ENCODE measurements around the gene AKAP13. TPM values are rescaled to one million over a fixed set of nuclear protein-coding genes. Genes with fewer than 3 reads are reported as not detected.
A peak's percentile ranks its signal among the peaks of the same experiment; 100 is the strongest.

Gene AKAP13
- total and polyA plus RNA-seq, 2 of the 8 experiments (the other 6 are each of a cell fraction or from before 2014, with no cell fraction given) = 14.0 to 46.2 TPM

- Histone ChIP-seq H2BK5ac (ENCODE audit: low read depth, low read length) (no peak overlapping the region), H4K8ac (ENCODE audit: extremely low read depth, insufficient read depth, low read length) (no peak overlapping the region), H3K9ac (replicated peaks in 1 of 4; ENCODE audit: extremely low read depth in 1 of 4, low read depth in 3 of 4, low read length in 3 of 4) (no peak overlapping the region), H4K91ac (replicated peaks; ENCODE audit: insufficient read length, low read length) (no peak overlapping the region), H2BK120ac (replicated peaks; ENCODE audit: low read depth, low read length) (no peak overlapping the region), H3K36me3 (ENCODE audit: control insufficient read depth in 2 of 4, insufficient read depth in 4 of 4, low read length in 3 of 4) (peaks cover 3 to 28% (median 11%) of the 10 kb centered on the region in 4 experiments; a peak in 5 of 8 replicates), H4K5ac (ENCODE audit: insufficient read length, low read depth, low read length) (no peak overlapping the region), H3K56ac (replicated peaks; ENCODE audit: insufficient read length, low read depth, low read length) (no peak overlapping the region), H2AFZ (ENCODE audit: low read length) (no peak overlapping the region), H2BK12ac (ENCODE audit: low read depth, low read length) (no peak overlapping the region), H3K79me2 (ENCODE audit: control insufficient read depth in 1 of 2, insufficient read depth in 2 of 2, low read length in 2 of 2) (no peaks in the 10 kb centered on the region), H2BK20ac (ENCODE audit: low read length) (no peak overlapping the region), H3K4me3 (ENCODE audit: extremely low read depth in 1 of 4, insufficient read depth in 2 of 4, low read depth in 3 of 4, low read length in 4 of 4) (no peak overlapping the region), H3K27ac (ENCODE audit: low read depth, low read length) (no peak overlapping the region), H3K23me2 (ENCODE audit: low read depth, low read length) (peaks cover 2% of the 10 kb centered on the region; the same call in 1 of the 2 replicates), H2AK5ac (ENCODE audit: low read depth, low read length) (no peak overlapping the region), H3K4ac (replicated peaks; ENCODE audit: insufficient read length, low read depth, low read length) (no peak overlapping the region), H3K4me1 (replicated peaks in 1 of 4; ENCODE audit: control insufficient read depth in 3 of 4, insufficient read depth in 4 of 4, low read length in 3 of 4) (peaks cover 6 to 45% (median 33%) of the 10 kb centered on the region in 4 experiments), H4K20me1 (replicated peaks in 1 of 2; ENCODE audit: control insufficient read depth in 1 of 2, insufficient read depth in 2 of 2, low read length in 2 of 2) (peaks cover 0 to 2% of the 10 kb centered on the region in 2 experiments), H3K27me3 (replicated peaks in 1 of 4; ENCODE audit: control insufficient read depth in 3 of 4, extremely low read depth in 1 of 4, insufficient read depth in 3 of 4, low read length in 3 of 4) (no peaks in the 10 kb centered on the region), H3K18ac (ENCODE audit: extremely low read depth, low read length) (peak overlapping the region; percentile 60), H3K9me3 (ENCODE audit: insufficient read depth in 2 of 2, low read depth in 1 of 2, low read length in 1 of 2) (no peaks in the 10 kb centered on the region), H2BK15ac (ENCODE audit: low read length) (no peak overlapping the region), H3K79me1 (ENCODE audit: low read depth, low read length) (no peaks in the 10 kb centered on the region; the same call in 1 of the 2 replicates), H3K14ac (ENCODE audit: insufficient read length) (no peak overlapping the region), H3K23ac (ENCODE audit: insufficient read length) (no peak overlapping the region), H3K4me2 (ENCODE audit: insufficient read depth in 1 of 2, low read depth in 2 of 2, low read length in 2 of 2) (no peak overlapping the region)
- DNase-seq (ENCODE audit: low read depth in 1 of 2, low spot score in 2 of 2) = peak in 1 of 2 experiments; percentile 48
- WGBS, 2 experiments (ENCODE audit: extremely low coverage in 1 of 2, insufficient coverage in 1 of 2, insufficient read length in 1 of 2, insufficient replicate concordance in 2 of 2, low coverage in 1 of 2, low lambda C conversion rate in 2 of 2, missing lambda C conversion rate in 1 of 2) = 86% methylated on average over 21 of the region's 21 CpGs; no CpG with 5 or more reads in 1 of the 2 experiments
- POLR2A ChIA-PET (ENCODE audit: partially characterized antibody) = interaction anchor here (1.0 to 3.7 kb wide), 4 partner anchors 9 to 17 kb away, joined by 4 to 22 read pairs (median 4); no protein-coding TSS in a partner anchor
- CTCF ChIA-PET (ENCODE audit: partially characterized antibody) = interaction anchor here (0.5 to 4.8 kb wide), 14 partner anchors 8 to 440 kb away, joined by 3 to 20 read pairs (median 6); no protein-coding TSS in a partner anchor
- TF ChIP-seq ASH2L (IDR thresholded peaks at IDR 0.05; ENCODE audit: low read length) (peak; percentile 9), SAP30 (IDR thresholded peaks at IDR 0.05; ENCODE audit: insufficient read depth, insufficient replicate concordance, low read length) (no peak)
- FAIRE-seq = no peak
Measured at GRCh38 chr15:85749261-85750151, 369.1 kb downstream of the AKAP13 start.

Data from H1 (cell line).